CD14-positive monocyte (primary cell): ENCODE results near the gene PCYT2. TPM values are rescaled to one million over a fixed set of nuclear protein-coding genes. Genes with fewer than 3 reads are reported as not detected.

Experiments
- DNase-seq, 3 donors: peaks; one replicate each; pipeline ENCODE4 v3.0.0-alpha.2; 2011 to 2022
- H2AFZ ChIP-seq: 2 replicates; pipeline ENCODE4 v1.6.0; 2012; ENCODE audit warnings: mild to moderate bottlenecking, low read depth, low read length, inconsistent platforms; ENCODE audit not compliant: insufficient read depth, poor library complexity, severe bottlenecking
- H3K27ac ChIP-seq, 2 donors: 1 replicate in 1 of 2; 2 replicates in 1 of 2; pipeline ENCODE4 v1.5.1; 2012 to 2013; ENCODE audit warnings: low read length in 2 of 2, control low read depth in 1 of 2, inconsistent platforms in 1 of 2, low read depth in 1 of 2, mild to moderate bottlenecking in 1 of 2
- H3K27me3 ChIP-seq, 2 donors: one replicate each; pipeline versions ENCODE4 v1.6.0 to v1.6.1; 2011 to 2013; ENCODE audit warnings: low read length in 2 of 2; ENCODE audit not compliant: control insufficient read depth in 2 of 2, insufficient read depth in 2 of 2
- H3K36me3 ChIP-seq, 2 donors: replicated peaks in 1 of 2; 1 replicate in 1 of 2; 2 replicates in 1 of 2; pipeline versions ENCODE4 v1.5.1 to v1.6.1; 2012 to 2013; ENCODE audit warnings: low read length in 2 of 2, control low read depth in 1 of 2, inconsistent platforms in 1 of 2, mild to moderate bottlenecking in 1 of 2; ENCODE audit not compliant: insufficient read depth in 2 of 2, control insufficient read depth in 1 of 2
- H3K4me1 ChIP-seq, 2 donors: 1 replicate in 1 of 2; 2 replicates in 1 of 2; pipeline versions ENCODE4 v1.5.1 to v1.6.1; 2012 to 2013; ENCODE audit warnings: low read length in 2 of 2, control low read depth in 1 of 2, inconsistent platforms in 1 of 2, mild to moderate bottlenecking in 1 of 2, moderate library complexity in 1 of 2; ENCODE audit not compliant: insufficient read depth in 2 of 2, control insufficient read depth in 1 of 2
- H3K4me2 ChIP-seq: replicated peaks from 2 replicates; pipeline ENCODE3; 2012; ENCODE audit warnings: low read length, moderate library complexity, mild to moderate bottlenecking; ENCODE audit not compliant: poor library complexity, severe bottlenecking; ENCODE audit errors: extremely low read depth
- H3K4me3 ChIP-seq, 3 experiments: fragments of 200-600 bp in 1 of 3; sonication (generic) in 1 of 3; replicated peaks in 1 of 3; 1 replicate in 2 of 3; 2 replicates in 1 of 3; pipeline ENCODE4 v1.5.1; 2011 to 2013; ENCODE audit warnings: low read length in 3 of 3, mild to moderate bottlenecking in 3 of 3, control low read depth in 2 of 3, low read depth in 2 of 3, inconsistent platforms in 1 of 3, moderate library complexity in 1 of 3
- H3K79me2 ChIP-seq: 2 replicates; pipeline ENCODE4 v1.6.0; 2012; ENCODE audit warnings: mild to moderate bottlenecking, control low read depth, inconsistent platforms, low read length, moderate library complexity; ENCODE audit not compliant: insufficient read depth
- H3K9ac ChIP-seq: 2 replicates; pipeline ENCODE4 v1.6.0; 2017; ENCODE audit warnings: low read length, mild to moderate bottlenecking; ENCODE audit not compliant: insufficient read depth, poor library complexity, severe bottlenecking
- H3K9me3 ChIP-seq, 2 donors: replicated peaks in 1 of 2; 1 replicate in 1 of 2; 2 replicates in 1 of 2; pipeline versions ENCODE4 v1.5.1 to v1.6.1; 2012 to 2013; ENCODE audit warnings: low read length in 2 of 2, control low read depth in 1 of 2; ENCODE audit not compliant: control insufficient read depth in 1 of 2, insufficient read depth in 1 of 2
- H4K20me1 ChIP-seq: 2 replicates; pipeline ENCODE4 v1.6.0; 2012; ENCODE audit warnings: mild to moderate bottlenecking, low read length, control low read depth, moderate library complexity; ENCODE audit not compliant: insufficient read depth
- H3K27ac Mint-ChIP-seq, 7 donors: one replicate each; pipeline ENCODE4 v1.8.0; 2020; ENCODE audit warnings: mild to moderate bottlenecking in 7 of 7, mixed read lengths in 7 of 7, moderate library complexity in 6 of 7, inconsistent platforms in 2 of 7
- H3K27me3 Mint-ChIP-seq, 3 donors: one replicate each; pipeline ENCODE4 v1.8.0; 2021 to 2022; ENCODE audit warnings: low read depth in 3 of 3, mild to moderate bottlenecking in 3 of 3, mixed read lengths in 3 of 3, moderate library complexity in 3 of 3, inconsistent platforms in 1 of 3
- H3K36me3 Mint-ChIP-seq, 2 donors: one replicate each; pipeline ENCODE4 v1.8.0; 2020; ENCODE audit warnings: mixed read lengths in 2 of 2, inconsistent platforms in 1 of 2, mild to moderate bottlenecking in 1 of 2
- H3K4me1 Mint-ChIP-seq: one replicate; pipeline ENCODE4 v1.8.0; 2020; ENCODE audit warnings: mild to moderate bottlenecking, mixed read lengths
- H3K4me3 Mint-ChIP-seq, 2 donors: one replicate each; pipeline ENCODE4 v1.8.0; 2020; ENCODE audit warnings: mild to moderate bottlenecking in 2 of 2, mixed read lengths in 2 of 2, moderate library complexity in 1 of 2
- H3K9me3 Mint-ChIP-seq, 7 donors: one replicate each; pipeline ENCODE4 v1.8.0; 2020 to 2022; ENCODE audit warnings: mixed read lengths in 7 of 7, mild to moderate bottlenecking in 6 of 7, moderate library complexity in 6 of 7, inconsistent platforms in 2 of 7
- CTCF ChIP-seq: fragments of 200-600 bp; IDR thresholded peaks from one replicate; pipeline ENCODE4 v1.8.0; 2022; ENCODE audit warnings: antibody characterized with exemption, mild to moderate bottlenecking
- WGBS: methylation state at CpG from one replicate; pipeline ENCODE4 v1.1.5; 2013; ENCODE audit warnings: missing lambda C conversion rate; ENCODE audit not compliant: insufficient coverage; 5-methylcytosine and 5-hydroxymethylcytosine counted together
- intact Hi-C, 2 donors: fragments of 100-400 bp; cut with micrococcal nuclease; formaldehyde crosslinking; loops; one replicate each; pipeline versions ENCODE4 v1.15.0 to v1.15.1; 2023
- polyA plus RNA-seq, 3 donors: library from polyadenylated mRNA; depleted of rRNA in 1 of 3; unstranded in 2 of 3; stranded (reverse) in 1 of 3; fragments of 300-500 nt in 2 of 3; fragments of >200 nt in 1 of 3; fragmentation: Illumina TruSeq in 2 of 3; gene quantifications; 1 replicate in 2 of 3; 2 replicates in 1 of 3; pipeline ENCODE4 v1.2.3, GENCODE V29; 2012 to 2021

Gene PCYT2
- polyA plus RNA-seq, 3 donors, result 10.7 to 14.5 (median 11.0) TPM

- Histone ChIP-seq H2AFZ (no peak overlapping the region), H3K9ac (no peak overlapping the region), H3K4me2 (peak overlapping the region; percentile 31), H3K79me2 (peaks cover 4% of the 10 kb centered on the region), H3K4me1 (peaks cover 0 to 12% of the 10 kb centered on the region in 2 donors), H3K27ac (no peak overlapping the region), H4K20me1 (peaks cover 27% of the 10 kb centered on the region), H3K27me3 (peaks cover 3 to 20% of the 10 kb centered on the region in 2 donors), H3K4me3 (no peak overlapping the region), H3K9me3 (no peaks in the 10 kb centered on the region), H3K36me3 (peaks cover 36 to 56% of the 10 kb centered on the region in 2 donors)
- intact Hi-C loops, result no loop called here
- Mint-ChIP-seq H3K4me3 (peak overlapping the region in 1 of 2 donors; percentile 51), H3K9me3 (peaks cover 0 to 12% (median 0%) of the 10 kb centered on the region in 7 donors), H3K36me3 (peaks cover 53 to 62% of the 10 kb centered on the region in 2 donors), H3K4me1 (peaks cover 2% of the 10 kb centered on the region), H3K27ac (no peak overlapping the region), H3K27me3 (peaks cover 19 to 33% (median 21%) of the 10 kb centered on the region in 3 donors)
- TF ChIP-seq CTCF, result no peak
- WGBS, result 32% methylated on average over 37 of the region's 47 CpGs
- no peak for DNase-seq
These were observed 8.4 kb downstream of the PCYT2 start for GRCh38 chr17:81902653-81903414.

GRCh38 chr17:81902023-81902652 lies 9.1 kb downstream of the PCYT2 start, which contains the start of gene NPB:
NPB (plus strand) TSS chr17:81902238; CDS start chr17:81902278, 40 bp downstream.
- Mint-ChIP-seq H3K27me3 (peaks cover 19 to 33% (median 21%) of the 10 kb centered on the region in 3 donors), H3K9me3 (peaks cover 0 to 12% (median 0%) of the 10 kb centered on the region in 7 donors), H3K4me1 (peaks cover 2% of the 10 kb centered on the region), H3K4me3 (peak within 1 kb of the TSS in 1 of 2 donors; percentile 77), H3K27ac (peak within 1 kb of the TSS in 1 of 7 donors; percentile 4), H3K36me3 (peaks cover 59 to 67% of the 10 kb centered on the region in 2 donors)
- H3K79me2 ChIP-seq, result peaks cover 5% of the 10 kb centered on the region
- H3K9ac ChIP-seq, result no peak within 1 kb of the TSS
- H3K4me2 ChIP-seq, result peak within 1 kb of the TSS; percentile 31
- peaks cover 0 to 12% of the 10 kb centered on the region in 2 donors for H3K4me1 ChIP-seq
- H3K4me3 ChIP-seq, result no peak within 1 kb of the TSS
- peaks cover 27% of the 10 kb centered on the region for H4K20me1 ChIP-seq
- intact Hi-C loops, result no loop called here
- 2% methylated on average over 74 of the region's 79 CpGs for WGBS
- DNase-seq, result no peak
- no peak for TF ChIP-seq CTCF
- no peaks in the 10 kb centered on the region for H3K9me3 ChIP-seq
- H3K36me3 ChIP-seq, result peaks cover 41 to 56% of the 10 kb centered on the region in 2 donors
- H3K27ac ChIP-seq, result no peak within 1 kb of the TSS
- H3K27me3 ChIP-seq, result peaks cover 3 to 20% of the 10 kb centered on the region in 2 donors
- H2AFZ ChIP-seq, result no peak within 1 kb of the TSS
